ENCODE data around the gene LPP. TPM values are rescaled to one million over a fixed set of nuclear protein-coding genes. Genes with fewer than 3 reads are reported as not detected.
A peak's percentile ranks its signal among the peaks of the same experiment; 100 is the strongest.

The LPP gene
- total RNA-seq, 1 experiment from 2014 or later, result 20.2 TPM

GRCh38 chr3:188244395-188244861 lies 90.5 kb downstream of the LPP start:
- peak; percentile 83 for DNase-seq (ENCODE audit: low read depth, low spot score)
- in situ Hi-C loops (cut with HindIII; ENCODE audit: low pct_unique_long_range_greater_than_20kb, low sequenced_read_pairs), result no loop called here

- DNase-seq (ENCODE audit: low read depth, low spot score), result no peak
- in situ Hi-C loops (cut with HindIII; ENCODE audit: low pct_unique_long_range_greater_than_20kb, low sequenced_read_pairs), result no loop called here
These were observed 92.9 kb downstream of the LPP start for GRCh38 chr3:188246905-188247304.

DNA sequence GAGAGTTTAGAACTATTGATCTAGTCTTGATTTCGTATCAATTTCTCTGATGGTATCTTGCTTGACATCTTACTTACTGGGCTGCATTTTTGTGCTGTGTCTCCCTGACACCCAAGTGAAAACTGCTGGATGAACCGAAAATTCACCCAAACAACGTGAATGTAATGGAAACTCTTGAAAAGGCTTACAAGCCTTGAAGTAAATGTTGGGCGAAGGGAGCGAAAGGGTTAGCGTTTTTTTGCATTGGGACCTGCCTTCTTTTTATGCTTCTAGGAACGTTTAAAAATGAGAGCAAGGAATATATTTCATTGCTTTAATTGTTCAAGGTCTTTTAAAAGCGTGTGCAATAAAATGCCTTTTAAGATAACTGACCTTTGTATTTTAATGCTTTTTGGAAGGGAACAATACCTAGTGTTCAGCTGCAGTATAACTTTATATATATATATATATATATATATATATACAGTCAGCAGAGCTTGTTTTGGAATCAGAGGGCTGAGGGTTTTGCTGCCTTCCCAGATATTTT lies 94.1 kb downstream of the LPP start:
- no peak for DNase-seq (ENCODE audit: low read depth, low spot score)
- in situ Hi-C loops (cut with HindIII; ENCODE audit: low pct_unique_long_range_greater_than_20kb, low sequenced_read_pairs), result no loop called here

GRCh38 chr3:188253123-188253793 lies 99.3 kb downstream of the LPP start:
- in situ Hi-C loops (cut with HindIII; ENCODE audit: low pct_unique_long_range_greater_than_20kb, low sequenced_read_pairs), result no loop called here
- DNase-seq (ENCODE audit: low read depth, low spot score), result no peak

DNA sequence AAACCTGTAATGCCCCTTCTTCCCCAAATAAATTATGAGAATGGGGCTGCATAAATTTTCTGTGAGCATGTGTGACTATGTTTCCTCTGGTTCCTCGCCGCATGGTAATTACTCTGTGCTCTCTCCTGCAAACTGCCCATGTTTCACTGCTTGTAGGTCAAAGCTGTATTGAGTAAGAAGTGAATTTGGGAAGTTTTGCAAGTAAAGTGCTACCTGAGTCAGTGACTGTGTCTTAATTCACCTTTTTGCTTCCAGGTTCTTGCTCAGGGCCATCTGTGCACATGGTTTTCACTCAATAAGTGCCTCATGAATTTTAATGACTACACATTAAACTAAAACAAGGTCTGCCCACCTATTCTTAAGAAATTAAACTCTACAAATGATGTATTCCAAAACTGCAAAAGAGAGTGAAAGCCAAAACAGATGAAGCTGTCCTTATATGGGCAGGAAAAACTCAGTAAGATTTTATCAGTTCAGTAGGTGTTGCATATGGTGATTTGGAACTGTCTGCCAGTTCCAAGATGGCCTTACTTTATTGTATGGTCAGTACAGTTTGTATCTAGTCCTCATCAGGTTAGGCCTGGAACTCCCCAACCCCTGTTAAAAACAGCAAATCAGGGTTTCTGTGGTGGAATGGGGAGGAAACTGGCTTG lies 100.0 kb downstream of the LPP start:
- no peak for DNase-seq (ENCODE audit: low read depth, low spot score)
- in situ Hi-C loops (cut with HindIII; ENCODE audit: low pct_unique_long_range_greater_than_20kb, low sequenced_read_pairs), result no loop called here

- no peak for DNase-seq (ENCODE audit: low read depth, low spot score)
- in situ Hi-C loops (cut with HindIII; ENCODE audit: low pct_unique_long_range_greater_than_20kb, low sequenced_read_pairs), result no loop called here
These were observed 100.6 kb downstream of the LPP start for GRCh38 chr3:188254520-188255070.

DNA sequence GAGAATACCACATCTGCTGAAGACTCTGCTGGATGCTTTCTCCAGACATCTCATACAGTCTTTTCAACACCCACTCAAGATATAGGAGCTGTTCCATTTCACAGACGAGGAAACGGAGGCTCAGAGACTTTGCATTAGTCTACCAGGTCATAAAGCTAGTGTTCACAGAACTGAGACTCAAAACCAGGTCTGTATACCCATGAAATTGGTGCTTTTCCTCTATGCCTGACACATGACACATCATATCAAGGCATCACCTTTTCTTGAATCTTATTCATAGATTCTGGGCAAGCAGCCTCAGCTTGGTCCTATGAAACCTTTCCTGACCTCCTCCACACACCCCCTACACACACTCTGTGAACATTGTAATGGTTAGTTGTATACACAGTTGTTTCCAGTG lies 101.2 kb downstream of the LPP start:
- no peak for DNase-seq (ENCODE audit: low read depth, low spot score)
- in situ Hi-C loops (cut with HindIII; ENCODE audit: low pct_unique_long_range_greater_than_20kb, low sequenced_read_pairs), result no loop called here

DNA sequence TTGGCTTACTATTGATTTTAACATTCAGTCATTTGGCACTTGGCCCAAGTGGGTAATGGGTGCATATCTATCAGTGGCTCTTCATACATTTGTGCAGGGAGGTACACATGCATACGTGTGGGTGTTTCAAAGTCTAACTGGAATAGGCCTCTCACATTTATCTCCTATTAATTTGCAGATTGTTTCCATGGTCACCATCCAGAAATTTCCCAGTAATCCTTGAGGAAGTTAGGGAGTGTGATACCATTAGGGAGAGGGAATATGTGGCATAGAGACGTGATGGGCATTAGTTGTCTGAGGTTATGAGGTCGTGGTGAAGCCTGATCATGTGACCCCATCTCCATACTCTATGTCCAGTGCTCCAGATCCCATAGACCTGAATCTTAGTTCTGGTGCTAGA lies 102.8 kb downstream of the LPP start:
- DNase-seq (ENCODE audit: low read depth, low spot score), result no peak
- in situ Hi-C loops (cut with HindIII; ENCODE audit: low pct_unique_long_range_greater_than_20kb, low sequenced_read_pairs), result no loop called here

- in situ Hi-C loops (cut with HindIII; ENCODE audit: low pct_unique_long_range_greater_than_20kb, low sequenced_read_pairs), result no loop called here
- DNase-seq (ENCODE audit: low read depth, low spot score), result no peak
These were observed 103.5 kb downstream of the LPP start for GRCh38 chr3:188257384-188258026.

GRCh38 chr3:188259191-188259590 lies 105.2 kb downstream of the LPP start:
- in situ Hi-C loops (cut with HindIII; ENCODE audit: low pct_unique_long_range_greater_than_20kb, low sequenced_read_pairs), result no loop called here
- no peak for DNase-seq (ENCODE audit: low read depth, low spot score)

DNA sequence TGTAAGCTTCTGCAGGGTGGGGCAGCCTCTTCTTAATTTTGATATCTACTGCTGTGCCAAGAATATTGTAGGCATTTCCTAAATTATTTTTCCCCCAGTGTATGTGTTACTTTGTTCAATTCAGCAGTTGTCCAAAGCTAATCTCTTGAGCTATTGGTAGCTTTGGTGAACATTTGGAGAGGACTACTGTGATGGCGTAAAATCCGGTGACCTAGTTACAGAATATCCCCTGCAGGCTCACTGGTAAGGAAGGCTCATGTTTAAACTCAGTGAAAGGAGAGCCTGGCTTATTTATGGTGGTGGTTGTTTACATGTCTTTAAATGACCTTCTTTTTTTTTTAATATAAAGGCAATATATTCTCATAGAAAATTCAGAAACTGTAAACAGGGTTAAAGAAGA lies 105.6 kb downstream of the LPP start:
- in situ Hi-C loops (cut with HindIII; ENCODE audit: low pct_unique_long_range_greater_than_20kb, low sequenced_read_pairs), result no loop called here
- DNase-seq (ENCODE audit: low read depth, low spot score), result no peak

DNA sequence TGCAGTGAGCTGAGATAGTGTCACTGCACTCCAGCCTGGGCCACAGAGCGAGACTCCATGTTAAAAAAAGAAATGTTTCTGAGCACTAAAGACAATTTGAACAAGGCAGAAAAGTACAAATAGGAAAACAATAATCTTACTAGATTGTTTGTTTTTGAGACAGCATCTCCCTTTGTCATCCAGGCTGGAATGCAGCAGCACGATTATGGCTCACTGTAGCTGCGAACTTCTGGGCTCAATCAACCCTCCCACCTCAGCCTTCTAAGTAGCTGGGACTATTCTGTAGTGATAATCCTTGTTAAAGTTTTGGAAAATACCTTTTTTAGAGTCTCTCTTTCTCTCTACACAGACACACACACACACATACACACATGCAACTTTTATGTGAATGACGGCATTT lies 107.1 kb downstream of the LPP start:
- no peak for DNase-seq (ENCODE audit: low read depth, low spot score)
- in situ Hi-C loops (cut with HindIII; ENCODE audit: low pct_unique_long_range_greater_than_20kb, low sequenced_read_pairs), result no loop called here

GRCh38 chr3:188262488-188262887 lies 108.5 kb downstream of the LPP start:
- DNase-seq (ENCODE audit: low read depth, low spot score), result no peak
- in situ Hi-C loops (cut with HindIII; ENCODE audit: low pct_unique_long_range_greater_than_20kb, low sequenced_read_pairs), result no loop called here

DNA sequence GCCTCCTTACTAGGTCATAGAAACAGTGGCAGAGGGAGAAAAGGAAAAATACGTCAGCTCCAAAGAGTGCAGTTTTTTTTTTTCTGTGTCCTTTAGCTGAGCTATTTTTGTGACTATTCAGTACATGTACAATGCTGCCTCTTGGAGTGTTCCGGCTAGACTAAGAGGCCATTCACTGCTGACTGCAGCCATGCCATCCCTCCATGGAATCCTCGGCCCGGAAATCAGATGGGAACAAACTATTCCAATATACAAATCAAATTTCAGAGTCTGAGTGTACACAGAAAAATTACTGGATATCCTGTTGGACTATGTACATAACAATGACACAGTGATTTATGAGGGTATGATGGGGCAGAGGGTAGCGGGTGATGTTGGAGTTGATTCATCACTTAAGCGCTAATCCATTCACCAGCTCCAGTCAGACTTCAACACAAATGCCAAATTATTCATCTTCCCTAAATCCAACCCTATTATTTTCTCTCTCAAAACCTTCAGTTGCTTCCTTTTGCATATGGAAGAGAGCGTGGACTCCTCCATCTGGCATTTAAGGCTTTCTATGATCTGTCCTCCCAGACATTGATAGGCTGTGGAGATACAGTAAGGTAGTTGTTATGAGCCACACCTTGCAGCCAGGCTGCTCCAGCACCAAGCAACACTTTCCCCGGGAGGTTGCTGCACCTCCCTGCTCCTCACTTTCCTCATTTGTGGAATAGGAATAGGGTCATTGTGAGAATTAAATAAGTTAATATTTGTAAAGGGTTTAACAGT lies 109.1 kb downstream of the LPP start:
- in situ Hi-C loops (cut with HindIII; ENCODE audit: low pct_unique_long_range_greater_than_20kb, low sequenced_read_pairs), result no loop called here
- DNase-seq (ENCODE audit: low read depth, low spot score), result peak; percentile 38

DNA sequence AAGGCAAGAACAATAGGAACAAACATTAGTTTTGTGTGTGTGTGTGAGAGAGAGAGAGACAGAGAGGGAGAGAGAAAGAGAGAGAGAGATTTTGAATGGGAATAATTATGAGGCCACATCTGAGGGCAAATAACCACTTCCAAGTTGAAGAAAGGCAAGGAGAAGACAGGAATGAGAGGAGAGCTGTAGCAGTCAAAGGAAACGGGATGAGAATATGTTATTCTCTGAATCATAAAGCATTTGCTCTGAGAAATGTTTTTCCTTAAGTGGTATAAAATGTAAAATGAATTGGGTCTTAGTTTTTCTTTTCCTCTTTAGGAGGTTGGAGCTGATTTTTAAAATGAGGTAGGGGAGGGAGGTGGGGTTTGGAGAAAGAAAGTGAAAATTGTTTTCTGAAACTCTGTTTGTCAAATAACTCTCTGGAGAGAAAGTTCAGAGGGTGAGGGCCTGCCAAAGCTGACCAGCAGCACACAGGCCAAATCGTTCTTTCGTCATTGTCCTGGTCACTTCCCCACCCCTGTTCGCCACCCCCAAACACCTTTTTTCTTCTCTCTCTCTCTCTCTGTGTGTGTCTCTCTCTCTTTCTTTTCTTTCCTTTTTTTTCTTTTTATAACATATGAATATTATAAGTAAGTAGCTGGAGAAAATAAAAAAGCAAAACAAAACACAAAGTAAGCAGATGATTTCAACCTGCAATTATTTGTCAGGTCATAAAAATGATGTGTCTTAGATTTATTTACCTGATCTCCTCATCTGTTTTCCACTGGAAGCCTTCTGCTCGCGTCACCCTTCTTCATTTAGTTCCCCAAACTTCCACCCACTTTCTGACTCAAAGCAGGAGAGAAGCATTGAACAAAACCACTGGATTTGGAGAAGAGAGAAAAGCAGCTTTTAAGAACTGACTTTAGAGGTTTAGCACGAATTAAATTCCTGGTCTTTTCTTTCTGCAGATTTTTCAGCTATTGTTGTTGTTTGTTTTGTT lies 110.6 kb downstream of the LPP start:
- in situ Hi-C loops (cut with HindIII; ENCODE audit: low pct_unique_long_range_greater_than_20kb, low sequenced_read_pairs), result no loop called here
- DNase-seq (ENCODE audit: low read depth, low spot score), result no peak

DNA sequence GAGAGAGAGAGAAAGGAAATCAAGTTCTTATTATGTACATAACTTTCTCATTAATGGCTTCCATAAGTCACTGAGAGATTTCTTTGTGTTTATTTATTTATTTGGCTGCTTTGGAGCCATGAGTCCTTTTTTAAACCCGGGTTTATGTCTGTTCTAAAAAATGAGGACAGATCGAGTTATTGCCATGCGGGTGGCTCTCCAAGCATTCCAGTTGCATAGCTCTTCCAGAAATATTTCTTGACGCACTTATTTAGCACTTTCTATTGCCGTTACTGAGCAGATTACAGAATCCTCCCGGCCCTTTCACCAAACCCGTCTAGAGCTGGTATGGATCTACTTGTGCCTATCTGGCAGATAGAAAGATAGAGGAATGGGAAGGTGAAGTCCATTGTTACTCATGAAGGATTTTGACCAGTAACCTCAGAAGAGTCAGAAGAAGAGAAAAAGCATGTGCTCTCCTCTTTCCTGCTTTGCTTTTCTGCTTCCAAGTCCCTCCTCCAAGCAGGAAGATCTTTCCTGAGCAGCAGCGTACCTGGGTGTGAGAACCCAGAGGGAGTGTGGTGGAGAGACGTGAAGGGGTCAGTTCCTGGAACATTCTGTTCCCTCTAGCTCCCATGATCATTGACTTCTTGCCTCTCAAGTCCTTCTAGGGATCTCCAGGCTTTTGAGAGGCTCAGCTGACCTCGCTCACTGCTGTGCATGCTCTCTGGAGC lies 112.8 kb downstream of the LPP start:
- in situ Hi-C loops (cut with HindIII; ENCODE audit: low pct_unique_long_range_greater_than_20kb, low sequenced_read_pairs), result no loop called here
- no peak for DNase-seq (ENCODE audit: low read depth, low spot score)

Measured in SK-MEL-5 (cell line).